Measurements from ENCODE around the gene SLC39A9.
"Not testable (repeated sequence)": the region's sequence is repeated elsewhere in the genome, so short reads cannot be mapped to it uniquely, and the experiment has no call there.

The SLC39A9 gene

DNA sequence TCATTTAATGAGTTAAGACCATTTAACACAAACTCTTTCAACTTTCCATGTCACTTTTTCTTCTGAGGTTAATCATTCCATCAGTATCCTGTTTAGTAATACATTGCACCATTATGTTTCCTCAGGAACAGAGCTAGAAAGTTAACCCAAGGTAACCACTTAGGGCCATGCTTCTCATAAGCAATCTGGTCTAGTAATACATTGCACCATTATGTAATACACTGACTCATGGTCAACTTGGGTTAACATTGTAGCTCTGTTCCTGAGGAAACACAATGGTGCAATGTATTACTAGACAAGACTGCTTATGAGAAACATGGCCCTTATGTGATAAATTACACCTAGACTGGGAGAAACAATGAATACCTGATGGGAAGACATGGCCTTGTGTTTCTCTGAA is 22.1 kb upstream of the SLC39A9 start:
- TF ChIP-seq, protein P1, sequence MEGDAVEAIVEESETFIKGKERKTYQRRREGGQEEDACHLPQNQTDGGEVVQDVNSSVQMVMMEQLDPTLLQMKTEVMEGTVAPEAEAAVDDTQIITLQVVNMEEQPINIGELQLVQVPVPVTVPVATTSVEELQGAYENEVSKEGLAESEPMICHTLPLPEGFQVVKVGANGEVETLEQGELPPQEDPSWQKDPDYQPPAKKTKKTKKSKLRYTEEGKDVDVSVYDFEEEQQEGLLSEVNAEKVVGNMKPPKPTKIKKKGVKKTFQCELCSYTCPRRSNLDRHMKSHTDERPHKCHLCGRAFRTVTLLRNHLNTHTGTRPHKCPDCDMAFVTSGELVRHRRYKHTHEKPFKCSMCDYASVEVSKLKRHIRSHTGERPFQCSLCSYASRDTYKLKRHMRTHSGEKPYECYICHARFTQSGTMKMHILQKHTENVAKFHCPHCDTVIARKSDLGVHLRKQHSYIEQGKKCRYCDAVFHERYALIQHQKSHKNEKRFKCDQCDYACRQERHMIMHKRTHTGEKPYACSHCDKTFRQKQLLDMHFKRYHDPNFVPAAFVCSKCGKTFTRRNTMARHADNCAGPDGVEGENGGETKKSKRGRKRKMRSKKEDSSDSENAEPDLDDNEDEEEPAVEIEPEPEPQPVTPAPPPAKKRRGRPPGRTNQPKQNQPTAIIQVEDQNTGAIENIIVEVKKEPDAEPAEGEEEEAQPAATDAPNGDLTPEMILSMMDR (conservative IDR thresholded peaks at IDR 0.05; ENCODE audit: low read depth, low read length): no peak
- DNase-seq (ENCODE audit: low read depth): peak; percentile 82
- no peak overlapping the region for H3K4me3 ChIP-seq (ENCODE audit: low read depth, low read length)

GRCh38 chr14:69378274-69378673 is 20.2 kb upstream of the SLC39A9 start:
- H3K4me3 ChIP-seq (ENCODE audit: low read depth, low read length): no peak overlapping the region
- TF ChIP-seq, protein P1 (conservative IDR thresholded peaks at IDR 0.05; ENCODE audit: low read depth, low read length): no peak
- no peak for DNase-seq (ENCODE audit: low read depth)

DNA sequence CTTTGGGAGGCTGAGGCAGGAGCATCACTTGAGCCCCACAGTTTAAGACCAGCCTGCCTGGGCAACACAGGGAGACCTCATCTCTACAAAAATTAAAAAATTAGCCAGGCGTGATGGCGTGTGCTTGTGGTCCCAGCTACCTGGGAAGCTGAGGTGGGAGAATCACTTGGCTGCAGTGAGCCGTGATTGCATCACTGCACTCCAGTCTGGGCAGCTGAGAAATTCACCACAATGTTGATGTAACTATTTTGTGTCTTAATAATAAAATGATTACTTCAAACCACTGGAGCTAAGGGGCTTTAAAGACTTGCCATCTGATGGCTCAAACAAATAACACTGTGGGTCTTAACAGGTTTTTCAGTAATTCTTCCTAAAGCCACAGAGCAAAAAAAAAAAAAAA is 11.2 kb upstream of the SLC39A9 start:
- no peak overlapping the region for H3K4me3 ChIP-seq (ENCODE audit: low read depth, low read length)
- DNase-seq (ENCODE audit: low read depth): peak; percentile 36
- TF ChIP-seq, protein P1 (conservative IDR thresholded peaks at IDR 0.05; ENCODE audit: low read depth, low read length): no peak

GRCh38 chr14:69391400-69391799 is 7.1 kb upstream of the SLC39A9 start:
- peak; percentile 26 for DNase-seq (ENCODE audit: low read depth)
- not testable (repeated sequence) for H3K4me3 ChIP-seq (ENCODE audit: low read depth, low read length)

- DNase-seq (ENCODE audit: low read depth): no peak
- no peak overlapping the region for H3K4me3 ChIP-seq (ENCODE audit: low read depth, low read length)
- TF ChIP-seq, protein P1 (conservative IDR thresholded peaks at IDR 0.05; ENCODE audit: low read depth, low read length): no peak
Observed at GRCh38 chr14:69392481-69392880, 6.0 kb upstream of the SLC39A9 start.

- no peak for DNase-seq (ENCODE audit: low read depth)
- H3K4me3 ChIP-seq (ENCODE audit: low read depth, low read length): no peak overlapping the region
- TF ChIP-seq, protein P1 (conservative IDR thresholded peaks at IDR 0.05; ENCODE audit: low read depth, low read length): no peak
Observed at GRCh38 chr14:69395929-69396328, 2.6 kb upstream of the SLC39A9 start.

DNA sequence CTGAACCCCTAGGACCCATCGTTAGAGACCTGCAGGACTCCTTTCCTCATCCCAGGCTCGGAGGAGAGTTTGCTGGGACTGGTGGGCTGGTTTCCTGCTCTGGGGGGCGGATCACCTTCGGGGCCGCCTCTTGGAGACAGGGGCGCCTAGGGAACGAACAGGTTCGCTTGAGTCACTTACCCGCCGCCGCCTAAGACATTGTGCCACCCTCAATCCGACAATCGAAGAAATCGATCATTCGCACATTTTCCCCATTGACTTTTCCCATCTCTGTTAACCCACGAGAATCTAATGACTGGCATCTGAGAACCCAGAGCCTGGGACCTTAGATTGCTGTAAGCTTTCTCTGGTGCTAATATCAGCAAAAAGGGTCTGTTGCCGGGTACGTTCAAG is 322 bp downstream of the SLC39A9 start:
- DNase-seq (ENCODE audit: low read depth): no peak
- TF ChIP-seq, protein P1 (conservative IDR thresholded peaks at IDR 0.05; ENCODE audit: low read depth, low read length): no peak
- peak overlapping the region; percentile 77 for H3K4me3 ChIP-seq (ENCODE audit: low read depth, low read length)

DNA sequence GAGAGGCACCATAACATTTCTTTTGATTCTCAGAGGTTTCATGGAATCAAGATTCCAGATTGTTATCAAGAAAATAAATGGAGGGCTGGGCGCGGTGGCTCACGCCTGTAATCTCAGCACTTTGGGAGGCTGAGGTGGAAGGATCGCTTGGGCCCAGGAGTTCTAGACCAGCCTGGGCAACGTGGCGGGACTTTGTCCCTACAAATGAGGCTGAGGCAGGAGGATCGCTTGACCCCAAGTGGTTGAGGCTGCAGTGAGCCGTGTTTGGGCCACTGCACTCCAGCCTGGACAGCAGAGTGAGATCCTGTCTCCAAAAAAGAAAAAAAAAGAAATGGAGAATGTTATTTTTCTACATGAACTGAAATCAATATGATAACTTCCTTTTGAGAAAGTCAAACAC is 1.3 kb downstream of the SLC39A9 start:
- H3K4me3 ChIP-seq (ENCODE audit: low read depth, low read length): peak overlapping the region; percentile 77
- TF ChIP-seq, protein P1 (conservative IDR thresholded peaks at IDR 0.05; ENCODE audit: low read depth, low read length): no peak
- DNase-seq (ENCODE audit: low read depth): no peak

Measured in choroid plexus epithelial cell (primary cell).